ENCODE results near the gene LCLAT1.

DNA sequence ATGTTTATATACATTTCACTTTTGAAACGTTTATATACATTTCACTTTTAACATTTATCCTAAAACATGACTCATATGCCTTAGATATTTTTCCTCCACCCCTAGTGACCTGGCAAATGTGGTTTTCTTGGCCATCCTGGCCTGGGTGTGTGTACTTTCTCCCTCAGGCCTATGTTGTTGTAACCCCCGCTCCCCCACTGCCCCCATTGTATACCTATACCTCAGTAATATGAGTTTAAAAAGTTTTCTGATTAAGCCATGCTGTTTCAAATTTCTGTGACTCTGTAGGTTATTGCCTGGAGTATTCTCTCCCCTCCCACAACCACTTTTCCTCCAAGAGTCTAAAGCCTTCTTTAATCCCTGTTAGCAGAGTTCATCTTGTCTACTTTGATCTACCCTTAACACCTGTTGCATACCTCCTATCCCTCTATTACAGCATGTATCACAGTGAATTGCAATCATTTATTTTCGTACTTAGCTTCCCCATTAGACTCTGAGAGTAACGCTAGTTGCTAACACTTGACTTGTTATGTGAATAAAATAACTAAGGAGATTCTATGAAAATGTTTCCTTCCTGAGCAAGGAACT, 67.9 kb downstream of the LCLAT1 start:
- TF ChIP-seq POLR2AphosphoS5 (IDR thresholded peaks at IDR 0.05; ENCODE audit: borderline replicate concordance, low read depth, low read length) = no peak
- TF ChIP-seq EZH2 (IDR thresholded peaks at IDR 0.05) = no peak

Data from SK-N-MC (cell line).